Thyroid gland (tissue), 4 donors: Measurements from ENCODE around the gene AURKAIP1.

Experiments used
- POLR2A ChIP-seq, 2 donors: fragments of 450-650 bp; IDR thresholded peaks; one replicate each; pipeline ENCODE4 v1.6.1; 2017; ENCODE audit warnings: antibody characterized with exemption in 2 of 2, mild to moderate bottlenecking in 2 of 2, moderate library complexity in 1 of 2
- TF ChIP-seq, protein P1 (sequence below), 6 experiments: fragments of 200-600 bp in 3 of 6; fragments of 450-650 bp in 3 of 6; sonication (generic) in 3 of 6; IDR thresholded peaks; one replicate each; pipeline ENCODE4 v1.5.1; 2016 to 2019; ENCODE audit warnings: antibody characterized with exemption in 6 of 6, mild to moderate bottlenecking in 2 of 6, inconsistent platforms in 1 of 6, moderate library complexity in 1 of 6

DNA sequence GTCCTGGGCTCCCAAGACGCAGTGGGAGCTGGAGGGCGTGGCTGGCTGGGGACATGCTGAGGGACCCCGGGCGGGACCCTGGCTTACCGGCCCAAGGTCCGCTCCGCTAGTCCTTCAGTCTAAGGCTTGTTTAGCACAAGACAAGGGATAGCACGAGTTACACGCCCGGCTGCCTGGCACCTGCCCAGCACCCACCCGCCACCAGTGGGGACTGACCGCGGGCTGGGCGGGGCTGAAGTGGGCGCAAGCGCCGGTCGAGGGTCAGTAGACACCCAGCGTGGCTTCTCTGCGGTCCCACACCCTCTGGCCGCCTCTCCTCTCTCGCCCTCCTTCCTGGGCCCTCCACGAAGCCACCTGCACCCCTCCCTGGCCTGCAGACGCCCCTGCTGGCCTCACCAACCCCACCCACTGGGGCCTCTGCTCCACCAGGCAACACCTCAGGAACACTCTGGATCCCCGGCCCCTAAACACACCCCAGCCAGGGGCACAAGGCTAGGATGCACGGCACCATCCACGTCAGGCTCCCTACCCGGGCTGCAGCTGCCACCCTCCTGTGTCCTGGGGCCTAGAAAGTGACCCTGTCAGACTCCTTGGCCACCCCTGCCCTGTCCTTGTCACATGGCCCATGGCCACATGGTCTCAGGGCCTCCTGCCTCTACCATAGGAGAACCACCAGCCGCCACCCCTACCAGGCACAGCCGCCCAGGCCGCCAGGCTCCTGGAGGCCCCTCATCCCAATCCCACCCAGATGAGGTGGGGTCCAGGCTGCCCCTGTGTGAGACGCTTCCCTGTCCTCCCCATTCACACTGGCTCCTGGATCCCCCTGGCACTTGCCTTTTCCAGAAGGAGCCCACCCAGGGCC, 37.8 kb downstream of the AURKAIP1 start:
- TF ChIP-seq, protein P1, sequence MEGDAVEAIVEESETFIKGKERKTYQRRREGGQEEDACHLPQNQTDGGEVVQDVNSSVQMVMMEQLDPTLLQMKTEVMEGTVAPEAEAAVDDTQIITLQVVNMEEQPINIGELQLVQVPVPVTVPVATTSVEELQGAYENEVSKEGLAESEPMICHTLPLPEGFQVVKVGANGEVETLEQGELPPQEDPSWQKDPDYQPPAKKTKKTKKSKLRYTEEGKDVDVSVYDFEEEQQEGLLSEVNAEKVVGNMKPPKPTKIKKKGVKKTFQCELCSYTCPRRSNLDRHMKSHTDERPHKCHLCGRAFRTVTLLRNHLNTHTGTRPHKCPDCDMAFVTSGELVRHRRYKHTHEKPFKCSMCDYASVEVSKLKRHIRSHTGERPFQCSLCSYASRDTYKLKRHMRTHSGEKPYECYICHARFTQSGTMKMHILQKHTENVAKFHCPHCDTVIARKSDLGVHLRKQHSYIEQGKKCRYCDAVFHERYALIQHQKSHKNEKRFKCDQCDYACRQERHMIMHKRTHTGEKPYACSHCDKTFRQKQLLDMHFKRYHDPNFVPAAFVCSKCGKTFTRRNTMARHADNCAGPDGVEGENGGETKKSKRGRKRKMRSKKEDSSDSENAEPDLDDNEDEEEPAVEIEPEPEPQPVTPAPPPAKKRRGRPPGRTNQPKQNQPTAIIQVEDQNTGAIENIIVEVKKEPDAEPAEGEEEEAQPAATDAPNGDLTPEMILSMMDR (IDR thresholded peaks at IDR 0.05): no peak
- TF ChIP-seq POLR2A (IDR thresholded peaks at IDR 0.05): no peak
